Ramos (cell line): ENCODE measurements around the gene NDUFV2.

Experiments
- in situ Hi-C: fragments of 300-500 bp; cut with MboI; formaldehyde crosslinking; loops from one replicate; pipeline ENCODE4 v1.14.3; 2022; ENCODE audit warnings: low sequenced_read_pairs; ENCODE audit not compliant: unreplicated experiment

Gene NDUFV2

DNA sequence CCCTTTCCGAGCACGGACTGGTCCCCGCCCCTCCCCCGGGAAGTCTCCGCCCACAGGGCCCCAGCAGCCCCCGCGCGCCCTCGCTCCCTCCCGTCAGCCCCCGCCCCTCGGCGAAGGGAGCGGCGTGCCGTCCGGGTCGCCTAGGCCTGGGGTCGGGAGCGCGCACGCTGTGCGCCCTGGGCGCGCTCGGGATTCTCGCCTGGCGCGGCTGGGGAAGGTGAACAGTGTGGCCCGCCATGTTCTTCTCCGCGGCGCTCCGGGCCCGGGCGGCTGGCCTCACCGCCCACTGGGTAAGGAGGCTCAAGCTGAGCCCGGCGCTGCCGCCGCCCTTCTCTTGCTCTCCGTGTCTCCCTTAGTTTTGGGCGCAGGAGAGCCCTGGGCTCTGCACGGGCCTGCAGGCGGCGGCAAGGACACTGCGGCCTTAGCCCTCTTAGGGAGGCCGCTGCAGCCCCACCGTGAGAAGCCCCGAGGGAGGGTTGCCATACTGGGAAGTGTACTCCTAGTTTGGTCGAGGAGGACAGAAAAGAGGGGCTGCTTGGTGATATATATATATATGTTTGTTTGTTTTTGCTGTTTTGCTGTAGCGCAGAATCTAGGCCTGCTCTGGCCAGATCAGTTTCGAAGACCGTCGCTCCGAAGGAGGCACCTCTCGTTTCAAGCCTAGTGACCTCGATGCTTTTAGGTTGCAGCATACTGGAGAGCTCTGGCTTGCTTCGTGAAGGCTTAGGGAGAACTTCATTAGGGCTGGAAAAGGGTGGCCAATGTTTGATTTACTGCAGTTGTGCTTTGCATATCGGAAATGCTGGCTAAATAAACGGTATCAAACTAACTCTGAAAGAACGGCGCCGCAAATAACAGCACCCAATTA lies at the start of gene NDUFV2:
TSS of gene NDUFV2 (plus strand) at position 192 of the 868 bp plus-strand sequence. CDS start at position 237, 45 bp downstream.
- in situ Hi-C loops, result no loop called here

DNA sequence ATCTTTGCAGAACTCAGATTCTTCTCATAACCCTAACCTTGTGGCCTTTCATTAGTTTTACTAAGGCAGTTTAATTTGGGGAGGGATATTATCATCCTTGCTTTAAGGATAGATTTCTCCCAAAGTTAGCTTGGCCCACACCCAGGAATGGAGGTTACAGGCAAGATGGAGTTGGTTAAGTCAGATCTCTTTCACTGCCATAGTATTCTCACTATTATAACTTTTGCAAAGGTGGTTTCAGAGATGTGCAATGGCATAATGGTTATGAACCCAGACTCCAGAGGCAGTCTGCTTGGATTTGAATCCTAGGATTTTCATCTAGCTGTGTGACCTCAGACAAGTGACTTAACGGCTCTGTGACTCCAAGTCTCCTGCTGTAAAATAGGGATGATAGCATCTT lies 48.7 kb upstream of the NDUFV2 start:
- in situ Hi-C loops, result no loop called here

DNA sequence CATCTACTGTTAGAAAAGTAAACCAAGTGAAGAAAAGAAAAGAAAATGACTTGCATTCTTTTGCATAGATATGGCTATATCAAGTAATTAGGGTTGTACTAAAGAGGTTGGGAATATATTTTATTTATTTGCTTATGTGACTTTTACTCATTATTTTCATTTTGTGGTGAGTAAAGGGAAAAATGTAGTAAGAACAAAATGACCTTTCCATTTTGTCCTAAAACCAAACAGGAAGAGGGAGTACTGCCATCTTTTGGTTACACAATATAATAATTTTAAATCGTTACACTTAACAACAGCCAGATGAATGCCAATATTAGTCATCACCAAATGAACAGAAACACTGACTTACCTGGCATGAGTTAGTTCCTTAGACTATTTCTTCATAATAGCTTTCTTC lies 47.3 kb upstream of the NDUFV2 start:
- in situ Hi-C loops, result no loop called here

DNA sequence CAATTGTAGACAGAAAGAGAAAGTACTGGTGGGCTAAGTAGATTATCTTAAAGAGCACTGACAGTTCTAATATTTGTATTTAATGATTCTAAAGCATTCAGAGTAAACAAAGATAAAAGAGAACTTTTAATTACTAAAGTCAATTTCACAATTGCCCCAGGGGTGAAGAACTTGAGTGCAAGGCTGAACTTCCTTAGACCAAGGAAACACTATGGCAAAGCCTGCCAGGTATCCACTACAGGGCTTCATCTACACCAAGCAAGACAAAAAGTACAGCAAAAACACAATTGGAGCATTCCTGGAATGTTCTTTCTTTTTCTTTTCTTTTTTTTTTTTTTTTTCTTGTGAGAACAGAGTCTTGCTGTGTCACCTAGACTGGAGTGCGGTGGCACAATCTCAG lies 46.9 kb upstream of the NDUFV2 start:
- in situ Hi-C loops, result no loop called here

DNA sequence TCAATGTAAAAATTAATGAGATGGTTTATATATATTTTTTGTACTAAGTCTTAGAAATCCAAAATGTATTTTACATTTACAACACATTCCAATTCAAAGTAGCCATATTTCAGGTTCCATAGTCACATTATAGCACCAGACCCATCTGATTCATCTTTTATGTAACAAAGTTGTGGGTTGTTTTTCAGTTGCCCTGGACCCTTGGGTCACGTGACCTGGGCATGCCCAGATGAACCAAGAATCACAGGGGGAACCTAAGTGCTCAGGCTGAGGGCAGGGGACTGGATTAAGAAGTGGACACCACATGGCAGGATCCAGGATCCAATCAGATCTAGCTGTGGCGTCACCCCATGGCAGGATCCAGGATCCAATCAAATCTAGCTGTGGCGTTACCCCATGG lies 44.9 kb upstream of the NDUFV2 start:
- in situ Hi-C loops, result no loop called here

DNA sequence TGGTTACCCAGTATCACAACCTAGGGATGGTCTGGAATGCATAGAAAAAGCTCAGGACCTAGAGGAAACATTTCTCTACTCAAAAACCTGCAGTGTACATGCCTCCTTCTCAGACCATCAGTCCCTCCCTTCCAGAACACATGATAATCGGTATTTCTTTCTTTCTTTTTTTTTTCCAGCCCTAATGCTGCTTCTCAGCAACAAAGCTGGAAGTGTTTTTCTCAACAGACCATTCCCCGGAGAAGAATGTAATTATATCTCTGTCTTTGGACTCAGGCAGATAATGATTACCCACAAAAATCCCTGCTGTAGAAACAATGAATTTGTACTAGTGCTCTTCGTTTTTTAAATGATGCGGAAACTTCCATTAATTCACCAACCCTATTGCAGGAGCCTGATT lies 44.1 kb upstream of the NDUFV2 start:
- in situ Hi-C loops, result no loop called here

DNA sequence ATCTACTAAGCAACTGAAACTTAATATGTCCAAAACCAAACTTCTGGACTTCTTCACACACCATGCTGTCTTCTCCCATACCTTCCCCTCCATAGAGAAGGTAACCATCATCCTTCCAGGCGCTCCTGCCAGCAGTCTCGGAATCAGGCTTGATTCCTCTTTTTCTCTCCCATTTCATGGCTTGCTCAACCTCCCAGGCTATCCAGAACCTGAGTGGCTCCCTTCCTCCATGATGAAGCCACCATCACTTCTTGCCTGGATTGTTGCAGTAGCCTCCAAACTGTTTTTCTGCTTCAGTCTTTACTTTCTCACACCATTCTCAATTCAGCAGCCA lies 40.1 kb upstream of the NDUFV2 start:
- in situ Hi-C loops, result no loop called here

DNA sequence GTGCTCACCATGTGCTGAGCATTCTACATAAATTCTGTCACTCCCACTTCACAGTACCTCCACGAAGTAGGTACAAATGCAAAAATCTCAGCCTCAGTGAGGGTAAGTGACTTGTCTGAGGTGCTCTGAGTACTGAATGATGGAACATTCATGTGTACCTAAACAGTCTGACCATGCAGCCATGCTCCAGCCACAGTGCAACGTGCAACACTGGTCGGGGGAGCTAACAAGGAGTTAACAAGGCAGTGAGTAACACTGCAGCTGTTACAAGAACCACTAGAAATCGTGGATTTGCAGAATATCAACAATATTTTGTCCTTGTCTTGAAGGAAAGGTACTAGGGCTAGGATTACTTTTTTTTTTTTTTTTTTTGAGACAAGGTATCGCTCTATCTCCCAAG lies 36.6 kb upstream of the NDUFV2 start:
- in situ Hi-C loops, result no loop called here

DNA sequence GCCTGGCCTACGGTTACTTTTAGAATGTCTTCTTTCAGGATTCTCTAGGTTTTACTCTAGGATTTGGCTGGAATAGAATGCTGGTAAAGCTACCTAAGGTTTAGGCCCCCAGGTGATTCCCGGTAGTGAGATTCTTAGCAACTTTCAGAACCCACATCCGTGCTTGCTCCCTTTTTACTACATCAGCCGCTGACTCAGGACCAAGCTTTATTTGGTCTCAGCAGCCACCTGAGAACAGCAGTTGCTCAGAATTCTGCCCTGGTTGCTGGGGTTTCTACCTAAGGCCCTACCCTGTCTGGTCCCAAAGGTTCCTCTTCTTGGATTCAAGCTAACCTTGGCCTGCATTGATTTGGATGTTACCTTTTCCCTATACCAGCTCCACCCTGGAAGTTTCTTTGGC lies 36.1 kb upstream of the NDUFV2 start:
- in situ Hi-C loops, result no loop called here

DNA sequence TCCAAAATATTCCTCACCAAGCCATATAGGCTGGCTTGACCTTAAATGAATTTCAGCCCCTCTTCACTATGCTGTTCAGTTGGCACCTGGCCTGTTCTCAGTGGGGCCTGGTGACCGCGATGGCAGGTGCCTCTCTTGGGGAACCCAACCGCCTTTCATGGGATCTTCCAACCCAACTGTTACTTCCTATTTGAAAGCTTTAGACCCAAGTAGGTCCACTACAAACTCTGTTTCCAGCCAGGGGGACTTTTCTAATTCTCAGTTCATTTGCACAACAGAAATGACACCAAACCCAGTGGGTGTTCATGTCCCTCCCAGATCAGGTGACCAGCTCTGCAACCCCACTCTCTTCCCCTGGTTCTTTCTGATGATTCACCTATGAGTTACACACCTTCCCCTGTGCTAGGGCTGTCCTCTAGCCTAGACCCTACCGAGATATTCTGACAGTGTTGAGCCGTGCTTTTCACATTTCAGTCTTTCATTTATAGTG lies 35.6 kb upstream of the NDUFV2 start:
- in situ Hi-C loops, result no loop called here

DNA sequence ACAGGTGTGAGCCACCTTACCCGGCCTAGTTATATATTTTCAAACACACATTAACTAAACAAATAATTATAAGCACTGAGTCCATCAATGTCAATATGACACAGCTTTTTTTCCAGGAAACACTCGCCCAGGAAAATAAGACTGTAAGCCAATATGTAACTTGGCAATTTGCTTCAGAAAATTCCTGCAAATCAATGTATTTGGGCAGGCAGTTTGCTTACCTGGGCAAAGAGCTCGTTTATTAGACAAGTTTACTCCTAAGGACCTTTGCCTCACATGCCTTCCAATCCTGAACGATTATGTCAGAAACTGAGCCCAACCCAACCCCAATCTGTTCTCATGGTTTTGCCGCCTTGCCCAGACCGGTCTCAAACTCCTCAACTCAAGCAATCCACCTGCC lies 34.7 kb upstream of the NDUFV2 start:
- in situ Hi-C loops, result no loop called here

DNA sequence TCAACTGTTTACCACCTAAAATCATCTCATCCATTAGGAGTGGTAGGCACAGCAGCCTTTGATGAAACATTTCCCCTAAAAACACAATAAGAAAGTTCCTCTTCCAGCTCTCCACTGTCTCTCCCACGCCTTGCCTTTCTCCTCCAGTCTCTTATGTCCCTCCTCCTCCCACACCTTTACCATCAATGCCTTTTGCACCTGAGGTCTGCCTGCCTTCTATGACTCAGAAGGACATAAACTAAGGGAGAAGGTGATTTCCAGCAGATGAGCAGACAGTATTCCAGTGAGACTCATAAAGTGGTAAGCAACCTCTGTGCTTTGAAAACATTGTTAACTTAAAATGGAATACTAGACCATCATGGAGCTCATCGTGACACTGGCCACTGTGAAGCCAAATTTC lies 34.2 kb upstream of the NDUFV2 start:
- in situ Hi-C loops, result no loop called here

DNA sequence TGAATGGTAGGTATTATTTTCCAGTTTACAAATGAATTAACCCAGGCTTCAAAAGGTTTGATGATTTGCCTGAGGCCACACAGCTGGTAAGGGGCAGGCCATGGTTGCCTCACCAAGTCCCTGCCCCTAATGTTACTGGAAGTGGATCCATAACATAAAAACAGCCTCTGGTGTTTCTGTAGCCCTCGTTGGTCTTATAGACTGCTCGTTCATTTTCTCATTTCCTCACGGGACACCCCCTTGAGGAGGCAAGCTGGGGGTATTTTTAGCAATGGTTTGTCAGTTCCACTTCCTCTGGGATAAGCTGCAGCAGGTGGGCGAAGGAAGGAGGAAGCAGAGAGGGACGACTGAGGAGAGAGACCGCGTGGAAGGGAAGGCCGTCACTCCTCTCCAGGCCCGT lies 32.9 kb upstream of the NDUFV2 start:
- in situ Hi-C loops, result no loop called here

DNA sequence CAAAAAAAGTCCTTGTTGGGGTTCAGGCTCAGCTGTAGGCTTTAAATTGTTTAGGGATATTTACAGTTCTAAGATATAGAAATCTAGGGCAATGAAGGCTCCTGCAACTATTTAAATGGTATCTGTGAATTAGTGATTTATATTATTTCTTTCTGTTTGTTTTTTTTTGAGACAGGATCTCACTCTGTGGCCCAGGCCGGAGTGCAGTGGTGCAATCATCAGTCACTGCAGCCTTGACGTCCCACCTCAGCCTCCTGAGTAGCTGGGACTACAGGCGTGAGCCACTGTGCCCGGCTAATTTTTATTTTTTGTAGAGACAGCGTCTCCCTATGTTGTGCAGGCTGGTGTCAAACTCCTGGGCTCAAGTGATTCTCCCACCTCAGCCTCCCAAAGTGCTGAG lies 32.3 kb upstream of the NDUFV2 start:
- in situ Hi-C loops, result loop anchor here (10.0 kb wide), 1 partner anchor 265 kb away; the partner anchor contains the start of gene TWSG1

DNA sequence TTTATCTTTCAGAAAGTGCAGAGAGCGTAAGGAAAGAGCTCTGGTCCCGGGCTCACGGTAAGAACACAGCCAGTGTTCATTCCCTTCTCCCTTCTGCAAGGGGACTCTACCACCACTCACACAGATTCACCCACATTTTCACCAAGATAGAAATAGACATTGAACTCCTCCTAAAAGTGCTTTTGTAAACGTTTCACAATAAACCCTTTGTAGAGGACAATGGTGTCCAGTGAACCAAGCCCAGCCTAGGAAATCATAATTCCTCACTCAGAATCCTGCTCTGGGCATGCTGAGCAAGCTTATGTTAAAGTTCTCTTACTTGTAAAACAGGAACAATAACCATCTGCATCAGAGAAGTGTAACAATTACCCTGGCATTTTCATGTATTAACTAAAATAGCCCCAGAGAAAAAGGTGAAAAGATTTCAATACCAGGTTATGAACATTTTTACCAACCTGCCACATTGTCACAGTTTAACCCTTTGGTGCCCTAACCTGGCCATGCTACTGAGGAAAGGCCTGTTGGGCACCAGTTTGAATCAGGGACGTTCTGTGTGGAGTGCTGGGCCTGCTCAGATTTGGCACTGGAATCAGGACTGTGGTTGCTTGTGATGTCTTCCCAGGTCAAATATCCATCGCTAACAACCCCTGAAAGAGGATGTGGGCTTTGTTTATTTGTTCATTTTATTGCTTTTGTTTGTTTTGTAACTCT lies 22.5 kb upstream of the NDUFV2 start:
- in situ Hi-C loops, result loop anchor here (10.0 kb wide), 1 partner anchor 255 kb away; the partner anchor contains the start of gene TWSG1

DNA sequence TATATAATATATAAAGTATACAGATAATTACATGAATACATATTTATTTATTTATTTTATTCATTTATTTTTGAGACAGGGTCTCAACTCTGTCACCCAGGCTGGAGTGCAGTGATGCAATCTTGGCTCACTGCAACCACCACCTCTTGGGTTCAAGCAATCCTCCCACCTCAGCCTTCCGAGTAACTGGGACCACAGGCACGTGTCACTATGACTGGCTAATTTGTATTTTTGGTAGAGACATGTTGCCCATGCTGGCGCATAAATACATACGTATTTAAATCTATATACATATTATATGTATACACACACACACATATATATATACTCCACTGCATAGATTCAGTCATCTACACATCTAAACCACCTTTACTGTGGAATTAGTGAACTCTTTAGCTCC lies 20.6 kb upstream of the NDUFV2 start:
- in situ Hi-C loops, result no loop called here

DNA sequence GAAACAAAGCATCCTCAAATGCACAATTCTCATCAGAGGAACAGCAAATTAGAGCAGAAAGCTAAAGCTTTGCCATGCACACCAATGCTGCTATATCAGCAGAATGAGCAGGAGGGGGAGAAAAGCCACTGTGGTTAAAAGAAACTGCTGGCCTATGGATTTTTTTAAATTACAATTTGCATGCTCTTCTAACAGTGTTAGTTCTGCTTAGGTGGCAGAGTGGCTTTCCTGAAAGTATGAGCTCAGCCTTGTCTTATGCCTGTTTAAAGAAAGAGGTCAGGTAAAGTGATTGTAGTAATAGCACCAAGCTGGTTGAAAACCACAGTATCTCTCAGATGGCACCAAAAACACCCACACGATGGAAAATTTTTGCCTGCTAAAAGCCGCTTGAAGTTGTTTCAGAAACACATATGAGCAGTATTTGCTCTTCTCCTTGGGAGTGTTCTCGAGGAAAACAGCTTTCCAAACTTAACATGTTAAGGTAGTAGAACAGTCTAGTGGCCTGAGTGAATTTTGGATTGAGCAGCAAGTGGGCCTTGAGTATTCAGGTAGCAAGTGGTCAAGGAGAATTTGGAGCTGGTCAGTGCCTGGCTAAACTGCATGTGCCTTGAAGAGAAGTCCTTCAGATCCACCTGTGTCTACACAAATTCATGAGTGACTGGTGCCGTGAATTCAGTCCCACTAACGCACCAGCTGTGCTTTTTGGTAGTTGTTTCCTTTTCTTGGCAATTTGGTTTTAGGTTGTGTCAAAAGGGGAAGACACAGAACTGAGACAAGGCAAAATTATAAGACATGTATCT lies 19.6 kb upstream of the NDUFV2 start:
- in situ Hi-C loops, result no loop called here

DNA sequence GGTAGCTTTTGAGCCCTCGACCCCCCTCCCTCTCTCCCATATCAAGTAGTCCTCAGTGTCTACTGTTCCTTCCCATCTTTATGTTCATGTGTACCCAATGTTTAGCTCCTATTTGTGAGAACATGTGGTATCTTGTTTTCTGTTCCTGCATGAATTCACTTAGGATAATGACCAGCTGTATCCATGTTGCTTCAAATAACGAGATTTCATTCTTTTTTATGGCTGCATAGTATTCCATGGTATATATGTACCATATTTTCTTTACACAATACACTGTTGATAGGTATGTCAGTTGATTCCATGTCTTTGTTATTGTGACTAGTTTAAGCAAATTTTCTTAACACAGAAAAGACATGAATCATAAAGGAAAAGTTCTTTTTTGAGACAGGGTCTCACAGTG lies 16.5 kb upstream of the NDUFV2 start:
- in situ Hi-C loops, result no loop called here

DNA sequence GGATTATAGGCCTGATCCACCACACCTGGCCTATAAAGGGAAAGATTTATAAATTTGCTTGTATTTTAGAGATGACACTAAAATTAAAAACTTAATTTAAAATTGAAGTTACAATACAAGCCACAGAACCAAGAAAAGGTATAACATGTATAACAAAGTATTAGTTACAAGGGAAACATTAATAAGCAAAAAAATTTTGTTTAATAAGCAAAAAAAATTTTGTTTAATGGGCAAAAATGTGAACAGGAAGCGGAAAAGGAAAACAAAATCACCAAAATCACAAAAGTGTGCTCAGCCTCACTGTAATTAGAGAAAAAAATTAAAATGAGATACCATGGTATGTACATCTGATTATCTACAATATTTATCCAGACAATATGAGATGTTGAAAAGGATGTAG lies 15.9 kb upstream of the NDUFV2 start:
- in situ Hi-C loops, result no loop called here

DNA sequence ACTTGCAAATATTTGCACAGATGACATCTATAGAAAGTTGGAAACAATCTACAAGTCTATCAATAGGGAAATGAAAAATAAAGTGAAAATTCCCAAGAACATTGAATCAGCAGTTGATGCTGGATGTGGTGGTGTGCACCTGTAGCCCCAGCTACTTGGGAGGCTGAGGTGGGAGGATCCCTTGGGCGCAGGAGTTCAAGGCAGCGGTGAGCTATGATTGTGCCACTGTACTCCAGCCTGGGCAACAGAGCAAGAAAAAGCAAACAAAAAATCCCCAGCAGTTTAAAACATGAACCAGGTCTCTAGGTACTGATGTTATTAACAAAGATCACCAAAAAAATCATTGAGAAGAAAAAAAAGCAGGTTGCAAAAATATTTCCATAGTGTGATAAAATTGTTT lies 15.4 kb upstream of the NDUFV2 start:
- in situ Hi-C loops, result no loop called here

DNA sequence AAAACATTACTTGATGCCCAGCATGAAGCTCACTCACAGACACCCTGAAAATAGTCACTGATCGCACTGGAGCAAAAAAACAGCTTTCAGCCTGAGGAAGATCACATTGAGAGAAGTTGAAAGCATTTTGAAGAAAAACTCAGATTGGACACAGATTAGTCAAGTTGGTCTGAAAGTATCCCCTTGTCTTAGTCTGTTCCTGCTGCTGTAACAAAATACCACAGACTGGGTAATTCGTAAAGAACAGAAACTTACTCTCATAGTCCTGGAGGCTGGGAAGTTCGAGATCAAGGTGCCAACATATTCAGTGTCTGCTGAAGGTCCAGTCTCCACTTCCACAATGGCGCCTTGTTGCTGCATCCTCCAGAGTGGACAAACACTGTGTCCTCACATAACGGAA lies 14.2 kb upstream of the NDUFV2 start:
- in situ Hi-C loops, result no loop called here
